GM12878 (cell line): ENCODE measurements around the gene SRCAP. TPM values are rescaled to one million over a fixed set of nuclear protein-coding genes. Genes with fewer than 3 reads are reported as not detected.

Experiments
- ATAC-seq: fragments of 200-7000 bp; cut with Tn5 transposase; 3 replicates; pipeline ENCODE4 v1.9.1; 2020; ENCODE audit warnings: mild to moderate bottlenecking, moderate library complexity
- BruUV-seq: library from RNA; stranded (reverse); fragments of 400-500 nt; replicated peaks from 2 replicates; lab custom pipeline; 2021; lab: Mats Ljungman, UMichigan
- CTCF ChIA-PET: fragments of 300-600 bp; sonication (Branson Sonifier 250); formaldehyde crosslinking; extraction: SDS; loops from one replicate; lab custom pipeline; 2021; ENCODE audit warnings: inconsistent platforms; lab: Yijun Ruan, JAX
- POLR2A ChIA-PET: fragments of 350-600 bp; formaldehyde crosslinking; extraction: SDS; loops from one replicate; lab custom pipeline; 2021; ENCODE audit warnings: inconsistent platforms; lab: Charles Lee
- RAD21 ChIA-PET: fragments of 300-600 bp; sonication (Branson Sonifier 250); formaldehyde crosslinking; loops from one replicate; lab custom pipeline; 2023; ENCODE audit warnings: antibody characterized with exemption; ENCODE audit not compliant: unreplicated experiment; lab: Charles Lee
- SMC1A ChIA-PET: fragments of 300-600 bp; sonication (Branson Sonifier 250); formaldehyde crosslinking; loops from one replicate; lab custom pipeline; 2023; ENCODE audit not compliant: unreplicated experiment, uncharacterized antibody; lab: Charles Lee
- DNase-seq: peaks from one replicate; pipeline ENCODE4 v3.0.0-alpha.2; 2011; ENCODE audit warnings: low read depth, low spot score
- FAIRE-seq: peaks from 3 replicates; lab custom pipeline; 2011; peaks lifted over from hg19 to GRCh38; lab: Jason Lieb, UNC
- H2AFZ ChIP-seq: 2 replicates; pipeline ENCODE4 v1.6.0; 2011; ENCODE audit warnings: low read depth, low read length, control low read depth; ENCODE audit not compliant: control insufficient read depth
- H3K27ac ChIP-seq: 2 replicates; pipeline ENCODE4 v1.5.1; 2011; ENCODE audit warnings: control low read depth; ENCODE audit not compliant: control insufficient read depth, insufficient read depth
- H3K27me3 ChIP-seq, 2 experiments: replicated peaks in 1 of 2; 2 replicates each; pipeline versions ENCODE4 v1.6.0 to v1.6.1; 2011; ENCODE audit warnings: low read length in 1 of 2; ENCODE audit not compliant: control insufficient read depth in 2 of 2, insufficient read depth in 2 of 2
- H3K36me3 ChIP-seq, 2 experiments: 2 replicates each; pipeline ENCODE4 v1.5.1; 2011; ENCODE audit warnings: low read length in 1 of 2; ENCODE audit not compliant: control insufficient read depth in 2 of 2, insufficient read depth in 2 of 2
- H3K4me1 ChIP-seq: 2 replicates; pipeline ENCODE4 v1.6.1; 2011; ENCODE audit warnings: mild to moderate bottlenecking, low read length, moderate library complexity, mixed read lengths; ENCODE audit not compliant: control insufficient read depth, insufficient read depth
- H3K4me2 ChIP-seq: 2 replicates; pipeline ENCODE4 v1.6.0; 2011; ENCODE audit warnings: control low read depth; ENCODE audit not compliant: control insufficient read depth, insufficient read depth
- H3K4me3 ChIP-seq: fragments of 200-600 bp; sonication (generic); 2 replicates; pipeline ENCODE4 v1.5.1; 2016
- H3K79me2 ChIP-seq: 2 replicates; pipeline ENCODE4 v1.6.0; 2011; ENCODE audit warnings: low read length; ENCODE audit not compliant: control insufficient read depth, insufficient read depth
- H3K9ac ChIP-seq: 2 replicates; pipeline ENCODE4 v1.8.0; 2011; ENCODE audit warnings: low read length, control low read depth, mixed read lengths; ENCODE audit not compliant: control insufficient read depth, insufficient read depth
- H3K9me3 ChIP-seq: replicated peaks from 3 replicates; pipeline ENCODE4 v1.5.1; 2011; ENCODE audit warnings: mild to moderate bottlenecking, low read length; ENCODE audit not compliant: control insufficient read depth, insufficient read depth
- H4K20me1 ChIP-seq: 2 replicates; pipeline ENCODE4 v1.6.0; 2011; ENCODE audit not compliant: control insufficient read depth, insufficient read depth
- CBFB ChIP-seq: IDR thresholded peaks from 2 replicates; pipeline ENCODE4 v1.6.1; 2016; ENCODE audit warnings: antibody characterized with exemption, low read depth
- EED ChIP-seq: sonication (generic); IDR thresholded peaks from 2 replicates; pipeline ENCODE4 v1.6.1; 2016; ENCODE audit warnings: antibody characterized with exemption, low read depth
- ESRRA ChIP-seq: IDR thresholded peaks from 2 replicates; pipeline ENCODE4 v1.6.1; 2012; ENCODE audit warnings: mild to moderate bottlenecking, low read length, improper control_type of control experiment
- GABPA ChIP-seq: IDR thresholded peaks from 2 replicates; pipeline ENCODE4 v1.6.1; 2014; ENCODE audit warnings: antibody characterized with exemption, low read depth, mild to moderate bottlenecking, inconsistent platforms
- RUNX3 ChIP-seq: IDR thresholded peaks from 2 replicates; pipeline ENCODE4 v1.6.1; 2012; ENCODE audit warnings: low read length, inconsistent platforms
- TAF1 ChIP-seq: IDR thresholded peaks from 2 replicates; pipeline ENCODE4 v1.6.1; 2011; ENCODE audit warnings: mild to moderate bottlenecking, low read depth, low read length, borderline replicate concordance
- WGBS: methylation state at CpG from one replicate; pipeline ENCODE4 v1.1.6; 2016; ENCODE audit warnings: low lambda C conversion rate; ENCODE audit not compliant: insufficient replicate concordance, insufficient coverage; ENCODE audit errors: missing lambda C conversion rate; 5-methylcytosine and 5-hydroxymethylcytosine counted together
- in situ Hi-C: fragments of 300-500 bp; cut with MboI; formaldehyde crosslinking; loops from 9 replicates; pipeline ENCODE4 v1.14.3; 2018; ENCODE audit warnings: mixed read lengths
- intact Hi-C: fragments of 100-400 bp; cut with micrococcal nuclease; formaldehyde crosslinking; loops from one replicate; pipeline ENCODE4 v1.14.2; 2022; ENCODE audit not compliant: unreplicated experiment
- polyA plus RNA-seq, 11 experiments: library from polyadenylated mRNA; depleted of rRNA in 4 of 11; unstranded in 6 of 11; stranded (reverse) in 5 of 11; fragments of >200 nt; fragmentation: Nextera tagmentation in 4 of 11; fragmentation: Illumina TruSeq in 1 of 11; extraction: Ambion mirVana in 4 of 11; extraction: Trizol in 1 of 11; gene quantifications; 1 replicate in 1 of 11; 2 replicates in 10 of 11; pipeline versions ENCODE4 v1.2.1 to v1.2.3, GENCODE V29; 2011 to 2016; ENCODE audit warnings: inconsistent platforms in 2 of 11, missing spikeins in 2 of 11, low read depth in 1 of 11
- total RNA-seq, 4 experiments: library from RNA; depleted of rRNA in 3 of 4; stranded (reverse); fragments of >200 nt in 3 of 4; fragmentation: Illumina TruSeq in 1 of 4; extraction: Trizol in 1 of 4; gene quantifications; 2 replicates each; pipeline versions ENCODE4 v1.2.1 to v1.2.3, GENCODE V29; 2013 to 2021

The SRCAP gene
- total and polyA plus RNA-seq, 10 of the 15 experiments (the other 5 are each of a cell fraction or from before 2014, with no cell fraction given): 0.24 to 58.4 (median 11.6) TPM

- ChIA-PET RAD21 (no interaction called here), POLR2A (interaction anchor here (0.5 kb wide), 1 partner anchor 283 kb away, joined by 3 read pairs; no protein-coding TSS in a partner anchor), CTCF (interaction anchor here (3.6 kb wide), 1 partner anchor 47 kb away, joined by 13 read pairs; no protein-coding TSS in a partner anchor), SMC1A (no interaction called here)
- Histone ChIP-seq H3K79me2 (peaks cover 7% of the 10 kb centered on the region), H3K9ac (no peak overlapping the region), H3K9me3 (no peaks in the 10 kb centered on the region), H3K36me3 (peaks cover 45 to 47% of the 10 kb centered on the region in 2 experiments; a peak in 3 of 4 replicates), H3K4me2 (no peak overlapping the region), H3K27me3 (no peaks in the 10 kb centered on the region), H2AFZ (no peak overlapping the region), H3K4me1 (peaks cover 6% of the 10 kb centered on the region), H3K27ac (no peak overlapping the region), H3K4me3 (no peak overlapping the region), H4K20me1 (no peaks in the 10 kb centered on the region)
- WGBS: 76% methylated on average over 18 of the region's 18 CpGs
- TF ChIP-seq TAF1 (no peak), GABPA (no peak), RUNX3 (peak; percentile 82), CBFB (0 out of 2 replicates have a peak, but pooled peaks have one; percentile 50)
- in situ Hi-C loops: loop anchor here (25.0 kb wide), 1 partner anchor 1119 kb away; no protein-coding TSS in a partner anchor
- FAIRE-seq: no peak
- intact Hi-C loops: no loop called here
- ATAC-seq: peak; percentile 74
- no peak for DNase-seq
- no TSS peak for BruUV-seq
Observed at GRCh38 chr16:30767767-30768465, 68.9 kb downstream of the SRCAP start.

GRCh38 chr16:30768583-30769181 lies 69.7 kb downstream of the SRCAP start:
- SMC1A ChIA-PET: interaction anchor here (0.7 kb wide), 1 partner anchor 104 kb away, joined by 3 read pairs; no protein-coding TSS in a partner anchor
- CTCF ChIA-PET: interaction anchor here (1.4 to 3.6 kb wide), 2 partner anchors 46 to 173 kb away, joined by 3 to 13 read pairs; no protein-coding TSS in a partner anchor
- no TSS peak for BruUV-seq
- peaks cover under 1% of the 10 kb centered on the region for H3K4me1 ChIP-seq
- no peak overlapping the region for H3K4me3 ChIP-seq
- intact Hi-C loops: no loop called here
- no peak overlapping the region for H2AFZ ChIP-seq
- H3K79me2 ChIP-seq: peaks cover 1% of the 10 kb centered on the region; the same call in 1 of the 2 replicates
- H3K27me3 ChIP-seq: no peaks in the 10 kb centered on the region
- TF ChIP-seq EED (no peak), ESRRA (no peak)
- TF ChIP-seq, all 136 proteins: peak for 0
- RAD21 ChIA-PET: no interaction called here
- H4K20me1 ChIP-seq: no peaks in the 10 kb centered on the region
- 92% methylated on average over 20 of the region's 23 CpGs for WGBS
- H3K36me3 ChIP-seq: peaks cover 45 to 47% of the 10 kb centered on the region in 2 experiments; a peak in 3 of 4 replicates
- no peaks in the 10 kb centered on the region for H3K9me3 ChIP-seq
- ATAC-seq (no peak), FAIRE-seq (no peak), DNase-seq (no peak)
- H3K4me2 ChIP-seq: no peak overlapping the region
- POLR2A ChIA-PET: interaction anchor here (0.5 kb wide), 1 partner anchor 49 kb away, joined by 6 read pairs; no protein-coding TSS in a partner anchor
- no peak overlapping the region for H3K27ac ChIP-seq
- no peak overlapping the region for H3K9ac ChIP-seq
- in situ Hi-C loops: loop anchor here (25.0 kb wide), 1 partner anchor 1119 kb away; no protein-coding TSS in a partner anchor
